HEK293T (cell line): Measurements from ENCODE around the gene CEP95.

Experiments
- ARNT ChIP-seq: fragments of 450-650 bp; IDR thresholded peaks from 2 replicates; pipeline ENCODE4 v1.6.1; 2017; ENCODE audit warnings: mild to moderate bottlenecking
- CTBP1 ChIP-seq: fragments of 450-650 bp; IDR thresholded peaks from 2 replicates; pipeline ENCODE4 v1.6.1; 2016; ENCODE audit warnings: borderline replicate concordance
- FOXA1 ChIP-seq: fragments of 450-650 bp; IDR thresholded peaks from 2 replicates; pipeline ENCODE4 v1.6.1; 2016; ENCODE audit warnings: mild to moderate bottlenecking
- FOXK2 ChIP-seq: fragments of 450-650 bp; IDR thresholded peaks from 2 replicates; pipeline ENCODE4 v1.6.1; 2016; ENCODE audit warnings: mild to moderate bottlenecking
- HDGF ChIP-seq: fragments of 450-650 bp; IDR thresholded peaks from 2 replicates; pipeline ENCODE4 v1.6.1; 2017; ENCODE audit warnings: antibody characterized with exemption, borderline replicate concordance
- SP1 ChIP-seq: fragments of 450-650 bp; IDR thresholded peaks from 2 replicates; pipeline ENCODE4 v1.6.1; 2017
- SUZ12 ChIP-seq: fragments of 450-650 bp; IDR thresholded peaks from 2 replicates; pipeline ENCODE4 v1.6.1; 2016; ENCODE audit warnings: mild to moderate bottlenecking
- ZNF384 ChIP-seq: fragments of 450-650 bp; IDR thresholded peaks from 2 replicates; pipeline ENCODE4 v1.6.1; 2016

GRCh38 chr17:64508683-64509082 is 1.9 kb downstream of the CEP95 start:
- TF ChIP-seq SUZ12 (no peak), SP1 (no peak), HDGF (no peak), FOXK2 (no peak), CTBP1 (no peak), ZNF384 (no peak), FOXA1 (no peak), ARNT (no peak)
